DOHH2 (cell line): ENCODE results near the gene ZMAT5.

ENCODE experiments used
- H3F3A ChIP-seq: fragments of 200-600 bp; sonication (generic), shearing (Covaris generic); 2 replicates; pipeline ENCODE4 v1.6.0; 2016; ENCODE audit warnings: antibody characterized with exemption, mild to moderate bottlenecking; ENCODE audit not compliant: control insufficient read depth, insufficient read depth
- H3K27ac ChIP-seq: fragments of 200-600 bp; sonication (generic); 2 replicates; pipeline ENCODE4 v1.5.1; 2014; ENCODE audit warnings: low read depth, mild to moderate bottlenecking, low read length, moderate library complexity
- H3K27me3 ChIP-seq: fragments of 200-600 bp; sonication (generic); 2 replicates; pipeline ENCODE4 v1.6.1; 2014; ENCODE audit warnings: mild to moderate bottlenecking, low read length, mixed read lengths; ENCODE audit not compliant: control insufficient read depth
- H3K36me3 ChIP-seq: fragments of 200-600 bp; sonication (generic); 2 replicates; pipeline ENCODE4 v1.6.1; 2014; ENCODE audit warnings: mild to moderate bottlenecking, low read length, moderate library complexity, mixed read lengths; ENCODE audit not compliant: control insufficient read depth
- H3K4me1 ChIP-seq: fragments of 200-600 bp; sonication (generic); 2 replicates; pipeline ENCODE4 v1.6.1; 2014; ENCODE audit warnings: mild to moderate bottlenecking, low read length, mixed read lengths; ENCODE audit not compliant: control insufficient read depth
- H3K4me2 ChIP-seq: fragments of 200-600 bp; sonication (generic); 2 replicates; pipeline ENCODE4 v1.6.0; 2014; ENCODE audit warnings: mild to moderate bottlenecking, low read length, moderate library complexity
- H3K4me3 ChIP-seq: fragments of 200-600 bp; sonication (generic); 2 replicates; pipeline ENCODE4 v1.5.1; 2014; ENCODE audit warnings: mild to moderate bottlenecking, low read length, mixed read lengths
- H3K79me2 ChIP-seq: fragments of 200-600 bp; sonication (generic); 2 replicates; pipeline ENCODE4 v1.6.1; 2014; ENCODE audit warnings: mild to moderate bottlenecking, low read length, mixed read lengths; ENCODE audit not compliant: control insufficient read depth
- H3K9me2 ChIP-seq: fragments of 200-600 bp; sonication (generic); replicated peaks from 2 replicates; pipeline ENCODE4 v1.6.1; 2014; ENCODE audit warnings: mild to moderate bottlenecking, low read length, mixed read lengths; ENCODE audit not compliant: control insufficient read depth
- H3K9me3 ChIP-seq: fragments of 200-600 bp; sonication (generic); 2 replicates; pipeline ENCODE4 v1.6.1; 2014; ENCODE audit warnings: antibody characterized with exemption, low read length, mixed read lengths; ENCODE audit not compliant: control insufficient read depth, insufficient read depth
- H4K20me1 ChIP-seq: fragments of 200-600 bp; sonication (generic); 2 replicates; pipeline ENCODE4 v1.6.0; 2014; ENCODE audit warnings: low read depth, mild to moderate bottlenecking, antibody characterized with exemption, low read length, moderate library complexity; ENCODE audit not compliant: control insufficient read depth, insufficient read depth
- EZH2phosphoT487 ChIP-seq: fragments of 200-600 bp; sonication (generic); IDR thresholded peaks from 2 replicates; pipeline ENCODE4 v1.6.1; 2017; ENCODE audit warnings: borderline replicate concordance, mild to moderate bottlenecking, antibody characterized with exemption, low read length, moderate library complexity, mixed read lengths
- TF ChIP-seq, protein P1 (sequence below): fragments of 200-600 bp; sonication (generic); IDR thresholded peaks from one replicate; pipeline ENCODE4 v1.5.1; 2014; ENCODE audit warnings: antibody characterized with exemption, mild to moderate bottlenecking, low read depth, low read length; ENCODE audit not compliant: poor library complexity, severe bottlenecking

The ZMAT5 gene

DNA sequence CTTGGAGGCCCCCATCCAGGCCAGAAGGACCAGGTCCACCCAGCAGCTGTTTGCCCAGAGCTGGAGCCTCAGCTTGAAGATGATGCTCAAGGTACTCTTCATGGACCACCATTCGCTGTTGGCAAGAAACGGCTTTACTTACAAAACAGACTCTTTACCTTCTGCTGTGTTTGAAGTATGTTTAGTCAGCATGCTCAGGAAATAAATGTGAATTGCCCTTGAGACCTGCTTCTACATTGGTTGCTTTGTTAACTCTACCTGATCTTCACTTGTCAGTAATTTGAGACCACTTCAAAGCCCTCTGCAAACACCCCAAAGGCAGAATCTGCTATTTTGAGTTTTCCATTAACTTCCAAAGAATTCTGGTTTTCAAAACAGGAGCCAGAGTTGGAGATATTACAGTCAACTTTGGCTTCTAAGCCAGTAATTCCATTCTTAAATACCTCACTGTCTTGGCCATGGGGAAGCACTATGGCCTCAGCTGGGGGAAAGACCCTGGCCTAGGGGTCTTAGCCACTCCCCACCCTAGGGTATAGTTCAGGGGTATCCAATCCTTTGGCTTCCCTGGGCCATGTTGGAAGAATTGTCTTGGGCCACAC lies 3.0 kb upstream of the ZMAT5 start:
- TF ChIP-seq, protein P1, sequence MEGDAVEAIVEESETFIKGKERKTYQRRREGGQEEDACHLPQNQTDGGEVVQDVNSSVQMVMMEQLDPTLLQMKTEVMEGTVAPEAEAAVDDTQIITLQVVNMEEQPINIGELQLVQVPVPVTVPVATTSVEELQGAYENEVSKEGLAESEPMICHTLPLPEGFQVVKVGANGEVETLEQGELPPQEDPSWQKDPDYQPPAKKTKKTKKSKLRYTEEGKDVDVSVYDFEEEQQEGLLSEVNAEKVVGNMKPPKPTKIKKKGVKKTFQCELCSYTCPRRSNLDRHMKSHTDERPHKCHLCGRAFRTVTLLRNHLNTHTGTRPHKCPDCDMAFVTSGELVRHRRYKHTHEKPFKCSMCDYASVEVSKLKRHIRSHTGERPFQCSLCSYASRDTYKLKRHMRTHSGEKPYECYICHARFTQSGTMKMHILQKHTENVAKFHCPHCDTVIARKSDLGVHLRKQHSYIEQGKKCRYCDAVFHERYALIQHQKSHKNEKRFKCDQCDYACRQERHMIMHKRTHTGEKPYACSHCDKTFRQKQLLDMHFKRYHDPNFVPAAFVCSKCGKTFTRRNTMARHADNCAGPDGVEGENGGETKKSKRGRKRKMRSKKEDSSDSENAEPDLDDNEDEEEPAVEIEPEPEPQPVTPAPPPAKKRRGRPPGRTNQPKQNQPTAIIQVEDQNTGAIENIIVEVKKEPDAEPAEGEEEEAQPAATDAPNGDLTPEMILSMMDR = no peak
- TF ChIP-seq EZH2phosphoT487 = no peak
- H3K4me1 ChIP-seq = peaks cover 21% of the 10 kb centered on the region
- H3K27me3 ChIP-seq = no peaks in the 10 kb centered on the region
- no peaks in the 10 kb centered on the region for H3F3A ChIP-seq
- no peaks in the 10 kb centered on the region; the same call in 1 of the 2 replicates for H4K20me1 ChIP-seq
- H3K9me3 ChIP-seq = no peaks in the 10 kb centered on the region
- H3K27ac ChIP-seq = no peak overlapping the region
- H3K79me2 ChIP-seq = peaks cover 44% of the 10 kb centered on the region
- H3K36me3 ChIP-seq = peaks cover 35% of the 10 kb centered on the region
- H3K9me2 ChIP-seq = no peaks in the 10 kb centered on the region
- no peak overlapping the region for H3K4me2 ChIP-seq
- H3K4me3 ChIP-seq = no peak overlapping the region

DNA sequence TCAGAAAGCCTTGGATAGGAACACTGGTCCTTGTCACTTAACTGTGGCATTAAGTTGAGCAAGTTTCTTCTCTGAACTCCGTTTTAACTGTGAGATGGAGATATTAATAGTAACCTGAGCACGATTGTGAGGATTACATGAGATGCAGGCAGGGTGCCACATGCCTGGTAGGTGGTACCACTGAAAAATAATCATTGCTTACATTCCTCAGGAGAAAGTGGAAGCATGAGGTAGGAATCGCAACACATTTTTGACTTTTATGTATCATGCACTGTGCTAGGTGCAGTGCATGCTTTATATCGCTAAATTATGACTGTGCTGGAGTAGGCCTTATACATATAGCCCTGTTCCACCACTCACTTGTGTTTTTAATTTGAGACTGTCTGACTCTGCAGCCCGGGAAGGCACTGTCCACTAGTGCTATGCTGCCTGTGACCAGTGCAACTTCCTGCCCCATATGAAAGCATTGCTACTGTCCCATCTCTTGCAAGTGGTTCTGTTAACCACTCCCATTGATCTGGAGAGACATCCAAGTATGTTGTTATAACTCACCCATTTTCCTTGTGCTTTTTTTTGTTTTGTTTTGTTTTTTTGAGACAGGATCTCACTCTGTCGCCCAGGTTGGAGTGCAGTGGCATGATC lies 1.4 kb upstream of the ZMAT5 start:
- H3K79me2 ChIP-seq = peaks cover 45% of the 10 kb centered on the region
- peak overlapping the region; percentile 66 for H3K4me2 ChIP-seq
- no peak for TF ChIP-seq EZH2phosphoT487
- TF ChIP-seq, protein P1 = no peak
- H4K20me1 ChIP-seq = no peaks in the 10 kb centered on the region; the same call in 1 of the 2 replicates
- H3K4me1 ChIP-seq = peaks cover 28% of the 10 kb centered on the region
- H3K9me2 ChIP-seq = no peaks in the 10 kb centered on the region
- H3K27me3 ChIP-seq = no peaks in the 10 kb centered on the region
- peak overlapping the region; percentile 98 for H3K4me3 ChIP-seq
- H3K36me3 ChIP-seq = peaks cover 35% of the 10 kb centered on the region
- H3K27ac ChIP-seq = no peak overlapping the region
- no peaks in the 10 kb centered on the region for H3K9me3 ChIP-seq
- no peaks in the 10 kb centered on the region for H3F3A ChIP-seq

DNA sequence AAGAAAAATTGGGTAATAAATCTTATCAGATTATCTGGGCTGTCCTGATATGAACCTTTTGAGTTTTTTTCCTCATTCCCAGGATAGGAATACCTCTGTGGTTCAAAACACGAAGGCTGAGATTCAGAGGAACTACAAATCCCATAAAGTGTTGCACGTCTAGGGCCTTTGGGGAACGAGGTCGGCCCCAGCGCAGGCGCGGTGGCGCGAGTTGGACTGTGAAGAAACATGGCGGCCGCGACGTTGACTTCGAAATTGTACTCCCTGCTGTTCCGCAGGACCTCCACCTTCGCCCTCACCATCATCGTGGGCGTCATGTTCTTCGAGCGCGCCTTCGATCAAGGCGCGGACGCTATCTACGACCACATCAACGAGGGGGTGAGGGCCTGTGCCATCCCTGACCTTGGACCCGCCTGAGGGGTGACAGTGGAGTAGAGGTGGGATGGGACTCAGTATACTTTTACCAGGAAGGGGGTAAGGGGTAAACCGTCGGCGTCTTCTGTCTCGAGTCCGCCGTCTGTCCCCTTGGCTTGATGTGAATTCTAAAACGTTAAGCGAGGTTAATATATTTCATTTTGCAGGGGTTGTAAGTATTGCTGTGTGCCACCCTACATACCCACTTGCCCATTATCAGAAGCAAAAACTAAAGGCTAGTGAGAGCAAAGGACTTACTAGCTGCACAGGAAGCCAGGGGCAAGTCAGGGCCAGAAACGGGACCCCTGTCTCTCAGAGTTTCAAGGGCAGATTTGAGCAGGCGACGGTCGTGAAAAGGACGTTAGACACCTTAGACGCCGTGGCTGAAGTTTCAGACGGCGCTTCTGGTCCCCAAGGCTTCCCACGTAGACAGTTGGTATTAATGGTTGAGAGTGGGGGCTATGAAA lies 604 bp upstream of the ZMAT5 start, which contains the start of gene UQCR10:
Gene UQCR10 (plus strand): TSS at position 199 of the 881 bp plus-strand sequence. CDS start 30 bp downstream, at position 229.
- H3K27me3 ChIP-seq = no peaks in the 10 kb centered on the region
- H4K20me1 ChIP-seq = no peaks in the 10 kb centered on the region; the same call in 1 of the 2 replicates
- H3F3A ChIP-seq = no peaks in the 10 kb centered on the region
- peaks cover 28% of the 10 kb centered on the region for H3K4me1 ChIP-seq
- H3K4me3 ChIP-seq = peak within 1 kb of the TSS; percentile 98
- peak within 1 kb of the TSS; percentile 52 for H3K27ac ChIP-seq
- peak within 1 kb of the TSS; percentile 66 for H3K4me2 ChIP-seq
- H3K79me2 ChIP-seq = peaks cover 45% of the 10 kb centered on the region
- TF ChIP-seq EZH2phosphoT487 = no peak
- TF ChIP-seq, protein P1 = no peak
- no peaks in the 10 kb centered on the region for H3K9me3 ChIP-seq
- no peaks in the 10 kb centered on the region for H3K9me2 ChIP-seq
- H3K36me3 ChIP-seq = peaks cover 35% of the 10 kb centered on the region
